Hepatocyte (in vitro differentiated cells): Measurements from ENCODE around the gene DDTL.

Source experiments
- EZH2 ChIP-seq: fragments of 200-600 bp; sonication (generic); IDR thresholded peaks from 2 replicates; pipeline ENCODE4 v1.6.1; 2016; ENCODE audit warnings: antibody characterized with exemption, mild to moderate bottlenecking, borderline replicate concordance
- EZH2phosphoT487 ChIP-seq: fragments of 200-600 bp; sonication (generic); IDR thresholded peaks from one replicate; pipeline ENCODE4 v1.6.1; 2018; ENCODE audit warnings: antibody characterized with exemption, mild to moderate bottlenecking, low read depth, moderate library complexity; ENCODE audit not compliant: unreplicated experiment, severe bottlenecking
- TF ChIP-seq, protein P1 (sequence below): fragments of 200-600 bp; sonication (generic); IDR thresholded peaks from 2 replicates; pipeline ENCODE4 v1.5.1; 2016; ENCODE audit warnings: antibody characterized with exemption, mild to moderate bottlenecking; ENCODE audit not compliant: poor library complexity

- TF ChIP-seq, protein P1, sequence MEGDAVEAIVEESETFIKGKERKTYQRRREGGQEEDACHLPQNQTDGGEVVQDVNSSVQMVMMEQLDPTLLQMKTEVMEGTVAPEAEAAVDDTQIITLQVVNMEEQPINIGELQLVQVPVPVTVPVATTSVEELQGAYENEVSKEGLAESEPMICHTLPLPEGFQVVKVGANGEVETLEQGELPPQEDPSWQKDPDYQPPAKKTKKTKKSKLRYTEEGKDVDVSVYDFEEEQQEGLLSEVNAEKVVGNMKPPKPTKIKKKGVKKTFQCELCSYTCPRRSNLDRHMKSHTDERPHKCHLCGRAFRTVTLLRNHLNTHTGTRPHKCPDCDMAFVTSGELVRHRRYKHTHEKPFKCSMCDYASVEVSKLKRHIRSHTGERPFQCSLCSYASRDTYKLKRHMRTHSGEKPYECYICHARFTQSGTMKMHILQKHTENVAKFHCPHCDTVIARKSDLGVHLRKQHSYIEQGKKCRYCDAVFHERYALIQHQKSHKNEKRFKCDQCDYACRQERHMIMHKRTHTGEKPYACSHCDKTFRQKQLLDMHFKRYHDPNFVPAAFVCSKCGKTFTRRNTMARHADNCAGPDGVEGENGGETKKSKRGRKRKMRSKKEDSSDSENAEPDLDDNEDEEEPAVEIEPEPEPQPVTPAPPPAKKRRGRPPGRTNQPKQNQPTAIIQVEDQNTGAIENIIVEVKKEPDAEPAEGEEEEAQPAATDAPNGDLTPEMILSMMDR = no peak
- TF ChIP-seq EZH2 (no peak), EZH2phosphoT487 (no peak)
Observed at GRCh38 chr22:24009227-24010017, 42.7 kb downstream of the DDTL start.
